GM12878 (cell line): ENCODE results near the gene TIE1. TPM values are rescaled to one million over a fixed set of nuclear protein-coding genes. Genes with fewer than 3 reads are reported as not detected.

ENCODE experiments used
- POLR2AphosphoS2 ChIP-seq: IDR thresholded peaks from 2 replicates; pipeline ENCODE4 v1.6.1; 2011; ENCODE audit warnings: low read depth, mild to moderate bottlenecking, low read length, improper control_type of control experiment, moderate library complexity
- RCOR1 ChIP-seq: conservative IDR thresholded peaks from 2 replicates; pipeline ENCODE4 v1.6.1; 2012; ENCODE audit warnings: low read depth, low read length, improper control_type of control experiment
- polyA plus RNA-seq, 11 experiments: library from polyadenylated mRNA; depleted of rRNA in 4 of 11; unstranded in 6 of 11; stranded (reverse) in 5 of 11; fragments of >200 nt; fragmentation: Nextera tagmentation in 4 of 11; fragmentation: Illumina TruSeq in 1 of 11; extraction: Ambion mirVana in 4 of 11; extraction: Trizol in 1 of 11; gene quantifications; 1 replicate in 1 of 11; 2 replicates in 10 of 11; pipeline versions ENCODE4 v1.2.1 to v1.2.3, GENCODE V29; 2011 to 2016; ENCODE audit warnings: inconsistent platforms in 2 of 11, missing spikeins in 2 of 11, low read depth in 1 of 11
- total RNA-seq, 4 experiments: library from RNA; depleted of rRNA in 3 of 4; stranded (reverse); fragments of >200 nt in 3 of 4; fragmentation: Illumina TruSeq in 1 of 4; extraction: Trizol in 1 of 4; gene quantifications; 2 replicates each; pipeline versions ENCODE4 v1.2.1 to v1.2.3, GENCODE V29; 2013 to 2021
- TF ChIP-seq, protein P1 (sequence below): fragments of 450-650 bp; formaldehyde crosslinking; IDR thresholded peaks from 2 replicates; pipeline ENCODE4 v1.5.0; 2022; ENCODE audit warnings: mild to moderate bottlenecking, missing genetic modification characterization
- TF ChIP-seq, protein P2 (sequence below): fragments of 450-650 bp; IDR thresholded peaks from 2 replicates; pipeline ENCODE4 v1.6.1; 2018; ENCODE audit warnings: mild to moderate bottlenecking, low read depth, moderate library complexity; ENCODE audit not compliant: partially characterized antibody
- TF ChIP-seq, protein P3 (sequence below): fragments of 450-650 bp; IDR thresholded peaks from 2 replicates; pipeline ENCODE4 v1.6.1; 2017; ENCODE audit warnings: borderline replicate concordance

TIE1 gene
- total and polyA plus RNA-seq, 10 of the 15 experiments (the other 5 are each of a cell fraction or from before 2014, with no cell fraction given): 0.26 to 3.9 (median 1.3) TPM

DNA sequence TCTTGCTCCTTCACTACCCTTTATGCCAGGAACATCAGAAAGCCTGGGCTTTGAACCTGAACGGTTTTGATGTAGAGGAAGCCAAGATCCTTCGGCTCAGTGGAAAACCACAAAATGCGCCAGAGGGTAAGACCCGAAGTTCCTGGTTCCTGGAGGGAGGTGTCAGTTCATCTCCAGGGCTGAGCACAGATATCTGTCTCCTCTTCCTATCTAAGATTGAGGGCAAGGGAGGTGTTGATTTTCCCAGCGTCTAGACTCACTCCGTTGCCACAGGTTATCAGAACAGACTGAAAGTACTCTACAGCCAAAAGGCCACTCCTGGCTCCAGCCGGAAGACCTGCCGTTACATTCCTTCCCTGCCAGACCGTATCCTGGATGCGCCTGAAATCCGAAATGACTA lies 58.9 kb downstream of the TIE1 start (continued):
- TF ChIP-seq, protein P1, sequence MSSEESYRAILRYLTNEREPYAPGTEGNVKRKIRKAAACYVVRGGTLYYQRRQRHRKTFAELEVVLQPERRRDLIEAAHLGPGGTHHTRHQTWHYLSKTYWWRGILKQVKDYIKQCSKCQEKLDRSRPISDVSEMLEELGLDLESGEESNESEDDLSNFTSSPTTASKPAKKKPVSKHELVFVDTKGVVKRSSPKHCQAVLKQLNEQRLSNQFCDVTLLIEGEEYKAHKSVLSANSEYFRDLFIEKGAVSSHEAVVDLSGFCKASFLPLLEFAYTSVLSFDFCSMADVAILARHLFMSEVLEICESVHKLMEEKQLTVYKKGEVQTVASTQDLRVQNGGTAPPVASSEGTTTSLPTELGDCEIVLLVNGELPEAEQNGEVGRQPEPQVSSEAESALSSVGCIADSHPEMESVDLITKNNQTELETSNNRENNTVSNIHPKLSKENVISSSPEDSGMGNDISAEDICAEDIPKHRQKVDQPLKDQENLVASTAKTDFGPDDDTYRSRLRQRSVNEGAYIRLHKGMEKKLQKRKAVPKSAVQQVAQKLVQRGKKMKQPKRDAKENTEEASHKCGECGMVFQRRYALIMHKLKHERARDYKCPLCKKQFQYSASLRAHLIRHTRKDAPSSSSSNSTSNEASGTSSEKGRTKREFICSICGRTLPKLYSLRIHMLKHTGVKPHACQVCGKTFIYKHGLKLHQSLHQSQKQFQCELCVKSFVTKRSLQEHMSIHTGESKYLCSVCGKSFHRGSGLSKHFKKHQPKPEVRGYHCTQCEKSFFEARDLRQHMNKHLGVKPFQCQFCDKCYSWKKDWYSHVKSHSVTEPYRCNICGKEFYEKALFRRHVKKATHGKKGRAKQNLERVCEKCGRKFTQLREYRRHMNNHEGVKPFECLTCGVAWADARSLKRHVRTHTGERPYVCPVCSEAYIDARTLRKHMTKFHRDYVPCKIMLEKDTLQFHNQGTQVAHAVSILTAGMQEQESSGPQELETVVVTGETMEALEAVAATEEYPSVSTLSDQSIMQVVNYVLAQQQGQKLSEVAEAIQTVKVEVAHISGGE (CRISPR knock-in tag): no peak
- TF ChIP-seq, protein P2, sequence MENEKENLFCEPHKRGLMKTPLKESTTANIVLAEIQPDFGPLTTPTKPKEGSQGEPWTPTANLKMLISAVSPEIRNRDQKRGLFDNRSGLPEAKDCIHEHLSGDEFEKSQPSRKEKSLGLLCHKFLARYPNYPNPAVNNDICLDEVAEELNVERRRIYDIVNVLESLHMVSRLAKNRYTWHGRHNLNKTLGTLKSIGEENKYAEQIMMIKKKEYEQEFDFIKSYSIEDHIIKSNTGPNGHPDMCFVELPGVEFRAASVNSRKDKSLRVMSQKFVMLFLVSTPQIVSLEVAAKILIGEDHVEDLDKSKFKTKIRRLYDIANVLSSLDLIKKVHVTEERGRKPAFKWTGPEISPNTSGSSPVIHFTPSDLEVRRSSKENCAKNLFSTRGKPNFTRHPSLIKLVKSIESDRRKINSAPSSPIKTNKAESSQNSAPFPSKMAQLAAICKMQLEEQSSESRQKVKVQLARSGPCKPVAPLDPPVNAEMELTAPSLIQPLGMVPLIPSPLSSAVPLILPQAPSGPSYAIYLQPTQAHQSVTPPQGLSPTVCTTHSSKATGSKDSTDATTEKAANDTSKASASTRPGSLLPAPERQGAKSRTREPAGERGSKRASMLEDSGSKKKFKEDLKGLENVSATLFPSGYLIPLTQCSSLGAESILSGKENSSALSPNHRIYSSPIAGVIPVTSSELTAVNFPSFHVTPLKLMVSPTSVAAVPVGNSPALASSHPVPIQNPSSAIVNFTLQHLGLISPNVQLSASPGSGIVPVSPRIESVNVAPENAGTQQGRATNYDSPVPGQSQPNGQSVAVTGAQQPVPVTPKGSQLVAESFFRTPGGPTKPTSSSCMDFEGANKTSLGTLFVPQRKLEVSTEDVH: no peak
- no peak for TF ChIP-seq POLR2AphosphoS2
- TF ChIP-seq RCOR1: no peak
- TF ChIP-seq, protein P3, sequence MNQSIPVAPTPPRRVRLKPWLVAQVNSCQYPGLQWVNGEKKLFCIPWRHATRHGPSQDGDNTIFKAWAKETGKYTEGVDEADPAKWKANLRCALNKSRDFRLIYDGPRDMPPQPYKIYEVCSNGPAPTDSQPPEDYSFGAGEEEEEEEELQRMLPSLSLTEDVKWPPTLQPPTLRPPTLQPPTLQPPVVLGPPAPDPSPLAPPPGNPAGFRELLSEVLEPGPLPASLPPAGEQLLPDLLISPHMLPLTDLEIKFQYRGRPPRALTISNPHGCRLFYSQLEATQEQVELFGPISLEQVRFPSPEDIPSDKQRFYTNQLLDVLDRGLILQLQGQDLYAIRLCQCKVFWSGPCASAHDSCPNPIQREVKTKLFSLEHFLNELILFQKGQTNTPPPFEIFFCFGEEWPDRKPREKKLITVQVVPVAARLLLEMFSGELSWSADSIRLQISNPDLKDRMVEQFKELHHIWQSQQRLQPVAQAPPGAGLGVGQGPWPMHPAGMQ: no peak
- TF ChIP-seq, all 136 proteins: peak for 0
